Erythroblast (primary cell): ENCODE results near the gene UNC5A.

Source experiments
- GATA1 ChIP-seq: IDR thresholded peaks from 2 replicates; pipeline ENCODE4 v1.6.1; 2011; ENCODE audit warnings: low read depth, mild to moderate bottlenecking, control low read depth, low read length, moderate library complexity
- POLR2A ChIP-seq: IDR thresholded peaks from 2 replicates; pipeline ENCODE4 v1.6.1; 2011; ENCODE audit warnings: mild to moderate bottlenecking, low read length

GRCh38 chr5:176890455-176891330 is 80.3 kb downstream of the UNC5A start:
- TF ChIP-seq POLR2A (no peak), GATA1 (no peak)
